ENCODE data around the gene ANAPC15. TPM values are rescaled to one million over a fixed set of nuclear protein-coding genes. Genes with fewer than 3 reads are reported as not detected.
A peak's percentile ranks its signal among the peaks of the same experiment; 100 is the strongest.
"Not testable (repeated sequence)": the region's sequence is repeated elsewhere in the genome, so short reads cannot be mapped to it uniquely, and the experiment has no call there.

ANAPC15 gene
- total RNA-seq: 10 to 100 TPM; 35.5 to 65.6 TPM

DNA sequence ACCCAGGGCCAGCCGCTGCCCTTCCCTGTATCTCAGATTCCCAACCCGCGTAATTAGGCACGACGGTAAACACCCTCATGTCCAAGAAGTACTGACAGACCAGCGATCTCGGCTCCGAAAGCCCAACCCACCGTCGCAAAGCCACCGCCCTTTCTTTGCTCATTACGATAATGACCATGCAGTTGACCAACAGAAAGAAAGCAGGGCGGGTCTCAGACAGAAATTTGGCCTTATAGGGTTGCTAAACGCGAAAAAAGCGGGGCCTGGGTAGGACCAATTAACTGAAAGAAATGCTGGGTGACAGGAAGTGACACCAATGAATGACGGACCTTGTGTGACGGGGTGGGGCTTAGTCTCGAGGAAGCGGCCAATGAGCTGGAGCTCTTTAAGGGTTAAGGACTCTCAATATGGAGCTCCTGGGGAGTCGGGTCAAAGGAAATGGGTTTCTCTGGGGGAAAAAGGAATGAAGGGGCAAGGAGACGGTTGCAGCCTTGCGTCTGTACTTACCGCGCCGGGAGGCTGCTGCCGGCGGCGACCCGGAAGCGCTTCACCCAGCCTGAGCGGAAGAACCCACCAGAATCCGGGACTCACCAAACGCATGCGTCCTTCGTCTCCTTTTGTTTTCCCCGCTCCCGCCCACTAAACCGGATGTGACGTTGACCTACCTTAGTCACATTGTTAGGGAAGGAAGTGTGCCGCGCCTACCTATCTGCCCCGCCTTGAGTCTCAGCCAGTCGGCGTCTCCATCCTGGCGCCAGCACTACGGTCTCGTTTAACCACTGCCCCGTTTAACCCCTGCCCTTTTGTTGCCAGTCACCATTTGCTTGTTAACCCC is at the start of gene ANAPC15:
Gene ANAPC15 (minus strand): TSS at position 553 of the 835 bp plus-strand sequence. CDS start 1,419 bp downstream, outside the sequence.
- H3K4me1 Mint-ChIP-seq: peaks cover 24% of the 10 kb centered on the region
- peak within 1 kb of the TSS; percentile 96 for H3K27ac Mint-ChIP-seq
- ATAC-seq (replicated peaks): peak; percentile 92
- H3K9me3 Mint-ChIP-seq: peaks cover 10% of the 10 kb centered on the region
- H3K36me3 Mint-ChIP-seq (ENCODE audit: low read depth): peaks cover 29% of the 10 kb centered on the region
- peaks cover 5% of the 10 kb centered on the region for H3K27me3 Mint-ChIP-seq
- H3K4me3 Mint-ChIP-seq: peak within 1 kb of the TSS; percentile 87

DNA sequence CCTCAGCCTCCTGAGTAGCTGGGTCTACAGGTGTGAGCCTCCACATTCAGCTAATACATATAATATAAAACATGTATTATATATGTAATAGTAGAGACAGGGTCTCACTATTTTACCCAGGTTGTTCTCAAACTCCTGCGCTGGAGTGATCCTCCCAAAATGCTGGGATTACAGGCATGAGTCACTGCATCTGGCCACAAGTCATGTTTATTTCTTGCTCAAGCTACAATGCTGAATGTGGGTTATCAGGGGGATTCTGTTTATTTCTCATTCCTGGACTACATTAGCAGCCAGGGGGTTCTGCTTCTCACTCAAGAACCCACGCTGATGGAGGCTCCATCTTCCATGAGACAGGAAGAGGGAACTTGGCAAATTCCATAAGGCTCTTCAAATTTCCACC is 47.8 kb upstream of the ANAPC15 start:
- Mint-ChIP-seq H3K4me3 (no peak overlapping the region), H3K27ac (no peak overlapping the region), H3K27me3 (peaks cover 21% of the 10 kb centered on the region), H3K4me1 (no peaks in the 10 kb centered on the region), H3K9me3 (no peaks in the 10 kb centered on the region), H3K36me3 (ENCODE audit: low read depth) (no peaks in the 10 kb centered on the region)
- no peak for ATAC-seq (replicated peaks)

GRCh38 chr11:72157131-72157530 is 44.6 kb upstream of the ANAPC15 start:
- Mint-ChIP-seq H3K27ac (no peak overlapping the region), H3K9me3 (no peaks in the 10 kb centered on the region), H3K27me3 (peaks cover 21% of the 10 kb centered on the region), H3K4me3 (no peak overlapping the region), H3K4me1 (no peaks in the 10 kb centered on the region), H3K36me3 (ENCODE audit: low read depth) (no peaks in the 10 kb centered on the region)
- ATAC-seq (replicated peaks): no peak

- no peak for ATAC-seq (replicated peaks)
- Mint-ChIP-seq H3K27ac (no peak overlapping the region), H3K9me3 (no peaks in the 10 kb centered on the region), H3K4me3 (no peak overlapping the region), H3K27me3 (peaks cover 17% of the 10 kb centered on the region), H3K36me3 (ENCODE audit: low read depth) (no peaks in the 10 kb centered on the region), H3K4me1 (no peaks in the 10 kb centered on the region)
Measured at GRCh38 chr11:72155751-72156150, 43.3 kb upstream of the ANAPC15 start.

DNA sequence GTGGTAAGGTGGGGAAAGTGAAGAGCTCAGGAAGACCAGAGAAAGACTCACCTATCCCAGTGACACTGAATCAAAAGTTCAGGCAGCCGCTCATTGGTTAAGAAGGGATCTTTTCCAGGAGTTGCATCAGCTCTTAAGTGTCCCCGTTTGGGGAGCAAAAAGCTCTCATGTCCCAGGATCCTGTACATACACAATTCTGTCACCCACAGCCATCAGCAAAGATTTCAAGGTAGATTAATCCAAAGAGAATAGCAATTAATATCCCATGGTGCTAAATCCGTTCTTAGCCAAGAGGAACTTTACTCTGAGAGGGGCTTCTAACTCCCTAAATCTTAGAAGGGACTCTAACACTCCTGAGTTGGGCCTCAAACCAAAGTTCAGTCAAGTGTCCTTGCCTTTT is 42.3 kb upstream of the ANAPC15 start:
- Mint-ChIP-seq H3K27me3 (peaks cover 13% of the 10 kb centered on the region), H3K9me3 (no peaks in the 10 kb centered on the region), H3K4me3 (no peak overlapping the region), H3K4me1 (no peaks in the 10 kb centered on the region), H3K36me3 (ENCODE audit: low read depth) (no peaks in the 10 kb centered on the region), H3K27ac (no peak overlapping the region)
- no peak for ATAC-seq (replicated peaks)

DNA sequence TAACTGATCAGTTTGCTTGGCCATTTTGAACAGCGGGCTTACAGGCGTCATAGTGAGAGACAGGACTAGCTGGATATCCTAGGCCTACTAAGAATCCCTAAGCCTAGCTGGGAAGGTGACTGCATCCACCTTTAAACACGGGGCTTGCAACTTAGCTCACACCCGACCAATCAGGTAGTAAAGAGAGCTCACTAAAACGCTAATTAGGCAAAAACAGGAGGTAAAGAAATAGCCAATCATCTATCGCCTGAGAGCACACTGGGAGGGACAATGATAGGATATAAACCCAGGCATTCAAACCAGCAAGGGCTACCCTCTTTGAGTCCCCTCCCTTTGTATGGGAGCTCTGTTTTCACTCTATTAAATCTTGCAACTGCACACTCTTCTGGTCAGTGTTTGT is 41.4 kb upstream of the ANAPC15 start:
- H3K9me3 Mint-ChIP-seq; H3K4me1 Mint-ChIP-seq; H3K4me3 Mint-ChIP-seq; H3K27ac Mint-ChIP-seq; H3K27me3 Mint-ChIP-seq; H3K36me3 Mint-ChIP-seq (ENCODE audit: low read depth); ATAC-seq (replicated peaks): not testable (repeated sequence)

GRCh38 chr11:72150882-72151281 is 38.4 kb upstream of the ANAPC15 start:
- no peaks in the 10 kb centered on the region for H3K9me3 Mint-ChIP-seq

GRCh38 chr11:72146625-72147024 is 34.1 kb upstream of the ANAPC15 start:
- peaks cover 4% of the 10 kb centered on the region for H3K27me3 Mint-ChIP-seq
- H3K36me3 Mint-ChIP-seq (ENCODE audit: low read depth): no peaks in the 10 kb centered on the region
- no peak overlapping the region for H3K4me3 Mint-ChIP-seq
- H3K9me3 Mint-ChIP-seq: no peaks in the 10 kb centered on the region
- no peak overlapping the region for H3K27ac Mint-ChIP-seq
- peaks cover 8% of the 10 kb centered on the region for H3K4me1 Mint-ChIP-seq
- ATAC-seq (replicated peaks): no peak

More at GRCh38 chr11:72150882-72151281, 38.4 kb upstream of the ANAPC15 start:
- no peaks in the 10 kb centered on the region for H3K36me3 Mint-ChIP-seq (ENCODE audit: low read depth)
- H3K27ac Mint-ChIP-seq: no peak overlapping the region
- no peak for ATAC-seq (replicated peaks)
- H3K4me1 Mint-ChIP-seq: no peaks in the 10 kb centered on the region
- H3K27me3 Mint-ChIP-seq: peaks cover 7% of the 10 kb centered on the region
- H3K4me3 Mint-ChIP-seq: no peak overlapping the region

DNA sequence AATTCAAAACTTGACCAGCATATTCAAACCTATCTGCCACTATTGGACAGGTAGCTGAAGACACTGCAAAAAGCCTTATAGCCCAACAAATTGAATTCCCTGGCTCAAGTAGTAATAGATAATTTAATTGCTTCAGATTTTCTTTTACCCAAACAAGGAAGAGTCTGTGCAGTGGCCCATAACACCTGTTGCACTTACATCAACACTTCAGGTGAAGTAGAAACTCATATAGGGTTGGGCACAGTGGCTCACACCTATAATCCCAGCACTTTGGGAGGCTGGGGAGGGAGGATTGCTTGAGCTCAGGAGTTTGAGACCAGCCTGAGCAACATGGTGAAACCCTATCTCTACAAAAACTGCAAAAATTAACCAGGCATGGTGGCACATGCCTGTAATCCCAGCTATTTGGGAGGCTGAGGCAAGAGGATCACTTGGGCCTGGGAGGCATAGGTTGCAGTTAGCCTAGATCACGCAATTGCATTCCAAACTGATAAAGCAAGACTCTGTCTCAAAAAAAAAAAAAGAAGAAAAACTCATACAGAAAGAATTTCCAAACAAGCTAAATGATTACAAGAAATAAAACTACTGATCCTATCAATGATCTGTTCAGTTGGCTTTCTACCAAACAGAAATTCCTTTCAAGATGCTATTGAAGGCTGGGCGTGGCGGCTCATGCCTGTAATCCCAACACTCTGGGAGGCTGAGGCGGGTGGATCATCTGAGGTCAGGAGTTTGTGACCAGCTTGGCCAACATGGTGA is 32.5 kb upstream of the ANAPC15 start:
- H3K27ac Mint-ChIP-seq: no peak overlapping the region
- no peaks in the 10 kb centered on the region for H3K9me3 Mint-ChIP-seq
- no peak for ATAC-seq (replicated peaks)
- H3K4me1 Mint-ChIP-seq: peaks cover 19% of the 10 kb centered on the region
- H3K36me3 Mint-ChIP-seq (ENCODE audit: low read depth): no peaks in the 10 kb centered on the region
- H3K27me3 Mint-ChIP-seq: peaks cover 4% of the 10 kb centered on the region
- H3K4me3 Mint-ChIP-seq: no peak overlapping the region

DNA sequence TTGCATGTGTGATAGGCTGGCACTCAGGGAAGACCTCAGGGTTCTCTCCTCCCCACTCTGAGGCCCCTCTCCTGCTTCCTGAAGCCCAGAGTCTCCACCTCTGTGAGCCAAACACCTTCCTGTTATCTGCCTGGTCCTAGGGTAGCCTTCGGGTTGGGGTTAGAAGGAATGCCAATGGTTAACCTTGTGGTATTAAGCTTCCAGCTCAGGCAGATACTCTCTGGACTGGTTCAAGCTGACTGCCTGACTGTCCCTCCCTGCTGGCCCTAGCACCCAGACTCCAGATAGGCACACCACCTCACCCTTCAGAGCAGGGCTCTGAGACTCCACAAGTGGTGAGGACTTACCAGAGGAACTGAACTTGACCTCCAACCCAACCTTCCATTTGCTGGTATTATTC is 30.0 kb upstream of the ANAPC15 start:
- not testable (repeated sequence) for H3K27ac Mint-ChIP-seq; H3K9me3 Mint-ChIP-seq; H3K36me3 Mint-ChIP-seq (ENCODE audit: low read depth); H3K4me3 Mint-ChIP-seq; ATAC-seq (replicated peaks); H3K27me3 Mint-ChIP-seq
- H3K4me1 Mint-ChIP-seq: peaks cover 23% of the 10 kb centered on the region

DNA sequence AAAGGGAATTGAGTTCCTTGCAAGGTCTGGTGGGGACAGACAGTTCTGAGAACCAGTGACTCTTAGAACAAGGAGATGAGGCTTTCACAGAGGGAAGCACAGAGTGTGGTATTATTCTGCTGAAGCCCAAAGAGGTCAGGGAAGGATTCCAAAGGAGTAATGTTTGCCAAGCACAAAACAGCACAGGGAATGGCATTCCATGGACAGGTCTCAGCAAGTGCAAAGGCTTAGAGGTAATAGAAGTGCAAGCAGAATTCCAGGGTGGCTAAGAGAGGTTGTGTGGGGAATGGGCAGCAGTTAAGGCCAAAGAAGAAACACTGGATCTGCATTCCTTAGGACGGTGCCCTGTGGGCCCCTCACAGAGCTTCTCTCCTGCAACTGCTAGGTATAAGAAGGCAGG is 29.6 kb upstream of the ANAPC15 start:
- H3K36me3 Mint-ChIP-seq (ENCODE audit: low read depth); ATAC-seq (replicated peaks); H3K27me3 Mint-ChIP-seq; H3K9me3 Mint-ChIP-seq: not testable (repeated sequence)
- Mint-ChIP-seq H3K4me1 (peaks cover 23% of the 10 kb centered on the region), H3K4me3 (peak overlapping the region; percentile 65), H3K27ac (peak overlapping the region; percentile 45)

GRCh38 chr11:72141066-72141465 is 28.6 kb upstream of the ANAPC15 start:
- Mint-ChIP-seq H3K4me1 (peaks cover 23% of the 10 kb centered on the region), H3K27ac (peak overlapping the region; percentile 45), H3K36me3 (ENCODE audit: low read depth) (no peaks in the 10 kb centered on the region), H3K4me3 (peak overlapping the region; percentile 65), H3K9me3 (no peaks in the 10 kb centered on the region), H3K27me3 (peaks cover 7% of the 10 kb centered on the region)
- ATAC-seq (replicated peaks): peak; percentile 93

DNA sequence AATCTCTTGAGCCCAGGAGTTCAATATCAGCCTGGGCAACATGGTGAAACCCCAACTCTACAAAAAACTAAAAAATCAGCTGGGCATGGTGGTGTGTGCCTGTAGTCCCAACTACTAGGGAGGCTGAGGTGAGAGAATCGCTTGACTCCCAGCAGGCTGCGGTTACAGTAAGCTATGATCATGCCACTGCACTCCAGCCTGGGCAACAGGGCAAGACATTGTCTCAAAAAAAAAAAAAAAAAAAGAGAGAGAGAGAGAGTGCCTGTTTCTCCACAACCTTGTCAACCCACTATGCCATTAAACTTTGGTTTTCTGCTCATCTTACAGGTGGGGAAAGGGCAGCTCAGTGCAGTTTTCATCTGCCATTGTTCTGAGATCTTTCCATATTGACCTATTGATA is 28.2 kb upstream of the ANAPC15 start:
- Mint-ChIP-seq H3K36me3 (ENCODE audit: low read depth) (no peaks in the 10 kb centered on the region), H3K4me3 (peak overlapping the region; percentile 65), H3K4me1 (peaks cover 23% of the 10 kb centered on the region), H3K9me3 (no peaks in the 10 kb centered on the region), H3K27me3 (peaks cover 7% of the 10 kb centered on the region), H3K27ac (peak overlapping the region; percentile 45)
- peak; percentile 21 for ATAC-seq (replicated peaks)

DNA sequence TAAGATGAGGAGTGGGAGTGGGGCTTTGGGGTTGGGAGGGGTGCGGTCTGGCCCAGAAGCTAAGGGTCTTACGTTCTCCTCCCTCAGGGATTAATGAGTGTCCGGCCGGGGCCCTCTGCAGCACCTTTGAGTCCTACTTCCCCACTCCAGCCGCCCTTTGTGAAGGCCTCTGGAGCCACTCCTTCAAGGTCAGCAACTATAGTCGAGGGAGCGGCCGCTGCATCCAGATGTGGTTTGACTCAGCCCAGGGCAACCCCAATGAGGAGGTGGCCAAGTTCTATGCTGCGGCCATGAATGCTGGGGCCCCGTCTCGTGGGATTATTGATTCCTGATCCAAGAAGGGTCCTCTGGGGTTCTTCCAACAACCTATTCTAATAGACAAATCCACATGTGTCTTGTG is 27.0 kb upstream of the ANAPC15 start:
- no peaks in the 10 kb centered on the region for H3K9me3 Mint-ChIP-seq
- H3K27me3 Mint-ChIP-seq: peaks cover 11% of the 10 kb centered on the region
- H3K36me3 Mint-ChIP-seq (ENCODE audit: low read depth): no peaks in the 10 kb centered on the region
- no peak overlapping the region for H3K4me3 Mint-ChIP-seq
- peaks cover 23% of the 10 kb centered on the region for H3K4me1 Mint-ChIP-seq
- no peak overlapping the region for H3K27ac Mint-ChIP-seq
- no peak for ATAC-seq (replicated peaks)

DNA sequence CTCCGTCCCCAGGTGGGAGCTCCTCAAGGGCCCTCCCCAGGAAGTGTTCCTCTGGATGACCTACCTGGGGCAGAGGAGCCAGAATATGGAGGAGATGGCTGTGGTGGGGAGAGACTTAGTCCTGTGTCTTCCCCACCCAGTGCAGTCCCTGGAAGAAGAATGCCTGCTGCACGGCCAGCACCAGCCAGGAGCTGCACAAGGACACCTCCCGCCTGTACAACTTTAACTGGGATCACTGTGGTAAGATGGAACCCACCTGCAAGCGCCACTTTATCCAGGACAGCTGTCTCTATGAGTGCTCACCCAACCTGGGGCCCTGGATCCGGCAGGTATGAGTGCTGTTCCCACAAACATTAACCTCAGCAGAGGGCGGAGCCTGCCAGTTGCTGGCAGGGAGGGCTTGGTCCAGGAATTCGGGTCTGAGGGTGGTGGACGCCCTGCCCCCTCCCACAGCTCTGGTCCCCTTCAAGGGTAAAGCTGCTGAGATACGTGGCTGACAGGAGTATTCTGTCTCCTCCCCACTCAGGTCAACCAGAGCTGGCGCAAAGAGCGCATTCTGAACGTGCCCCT is 26.4 kb upstream of the ANAPC15 start:
- Mint-ChIP-seq H3K4me3 (no peak overlapping the region), H3K9me3 (no peaks in the 10 kb centered on the region), H3K4me1 (peaks cover 22% of the 10 kb centered on the region)

More for the DNA sequence above, 26.4 kb upstream of the ANAPC15 start:
- Mint-ChIP-seq H3K27ac (no peak overlapping the region), H3K27me3 (peaks cover 11% of the 10 kb centered on the region), H3K36me3 (ENCODE audit: low read depth) (no peaks in the 10 kb centered on the region)
- ATAC-seq (replicated peaks): no peak

Measured in activated T-helper 17 cell treated with anti-CD3 and anti-CD28 coated beads, Interleukin-2, amount 50 U/mL, for 72 hours (primary cell).